ENCODE data around the gene IL17RA.

GRCh38 chr22:17109976-17110375 lies 25.2 kb downstream of the IL17RA start:
- no peak for TF ChIP-seq POLR2A (IDR thresholded peaks at IDR 0.05)
- TF ChIP-seq, protein P1, sequence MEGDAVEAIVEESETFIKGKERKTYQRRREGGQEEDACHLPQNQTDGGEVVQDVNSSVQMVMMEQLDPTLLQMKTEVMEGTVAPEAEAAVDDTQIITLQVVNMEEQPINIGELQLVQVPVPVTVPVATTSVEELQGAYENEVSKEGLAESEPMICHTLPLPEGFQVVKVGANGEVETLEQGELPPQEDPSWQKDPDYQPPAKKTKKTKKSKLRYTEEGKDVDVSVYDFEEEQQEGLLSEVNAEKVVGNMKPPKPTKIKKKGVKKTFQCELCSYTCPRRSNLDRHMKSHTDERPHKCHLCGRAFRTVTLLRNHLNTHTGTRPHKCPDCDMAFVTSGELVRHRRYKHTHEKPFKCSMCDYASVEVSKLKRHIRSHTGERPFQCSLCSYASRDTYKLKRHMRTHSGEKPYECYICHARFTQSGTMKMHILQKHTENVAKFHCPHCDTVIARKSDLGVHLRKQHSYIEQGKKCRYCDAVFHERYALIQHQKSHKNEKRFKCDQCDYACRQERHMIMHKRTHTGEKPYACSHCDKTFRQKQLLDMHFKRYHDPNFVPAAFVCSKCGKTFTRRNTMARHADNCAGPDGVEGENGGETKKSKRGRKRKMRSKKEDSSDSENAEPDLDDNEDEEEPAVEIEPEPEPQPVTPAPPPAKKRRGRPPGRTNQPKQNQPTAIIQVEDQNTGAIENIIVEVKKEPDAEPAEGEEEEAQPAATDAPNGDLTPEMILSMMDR (IDR thresholded peaks at IDR 0.05) = no peak
